ENCODE measurements around the gene WDR44.
"Not testable (repeated sequence)": the region's sequence is repeated elsewhere in the genome, so short reads cannot be mapped to it uniquely, and the experiment has no call there.

Gene WDR44

GRCh38 chrX:118345464-118346257, at the start of gene WDR44:
Gene WDR44 (plus strand): TSS chrX:118346106. CDS start chrX:118346504, 398 bp downstream.
- Histone ChIP-seq H3K4me3 (IDR thresholded peaks at IDR 0.05; ENCODE audit: insufficient read depth, low read depth, low read length) (no peak within 1 kb of the TSS), H4K20me1 (ENCODE audit: insufficient read depth) (no peaks in the 10 kb centered on the region), H3K4me1 (ENCODE audit: low read depth, poor library complexity, severe bottlenecking) (peaks cover 32% of the 10 kb centered on the region), H3K27ac (peak within 1 kb of the TSS; percentile 82), H3K9ac (peak within 1 kb of the TSS; percentile 74), H3K27me3 (ENCODE audit: insufficient read depth, low read depth) (no peaks in the 10 kb centered on the region), H3K36me3 (ENCODE audit: insufficient read depth) (no peaks in the 10 kb centered on the region), H3K79me2 (ENCODE audit: insufficient read depth, low read depth) (peaks cover 27% of the 10 kb centered on the region), H3K4me2 (peak within 1 kb of the TSS; percentile 77), H2AFZ (ENCODE audit: low read depth) (peak within 1 kb of the TSS; percentile 81)
- no peak for TF ChIP-seq CTCF (conservative IDR thresholded peaks at IDR 0.05; ENCODE audit: low read depth, low read length)

DNA sequence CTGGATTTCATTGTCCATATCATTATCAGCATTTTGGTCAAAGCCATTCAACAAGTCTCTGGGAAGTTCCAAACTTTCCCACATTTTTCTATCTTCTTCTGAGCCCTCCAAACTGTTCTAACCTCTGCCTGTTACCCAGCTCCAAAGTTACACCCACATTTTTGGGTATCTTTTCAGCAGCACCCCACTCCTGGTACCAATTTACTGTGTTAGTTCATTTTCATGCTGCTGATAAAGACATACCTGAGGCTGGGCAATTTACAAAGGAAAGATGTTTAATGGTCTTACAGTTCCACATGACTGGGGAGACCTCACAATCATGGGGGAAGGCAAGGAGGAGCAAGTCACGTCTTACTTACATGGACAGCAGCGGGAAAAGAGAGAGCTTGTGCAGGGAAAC, 40.1 kb upstream of the WDR44 start:
- H2AFZ ChIP-seq (ENCODE audit: low read depth); H3K4me1 ChIP-seq (ENCODE audit: low read depth, poor library complexity, severe bottlenecking); H3K27me3 ChIP-seq (ENCODE audit: insufficient read depth, low read depth); H4K20me1 ChIP-seq (ENCODE audit: insufficient read depth); H3K27ac ChIP-seq; H3K79me2 ChIP-seq (ENCODE audit: insufficient read depth, low read depth); H3K36me3 ChIP-seq (ENCODE audit: insufficient read depth); H3K4me3 ChIP-seq (IDR thresholded peaks at IDR 0.05; ENCODE audit: insufficient read depth, low read depth, low read length); H3K4me2 ChIP-seq; H3K9ac ChIP-seq: not testable (repeated sequence)

GRCh38 chrX:118315529-118315928, 30.4 kb upstream of the WDR44 start:
- no peaks in the 10 kb centered on the region for H3K4me1 ChIP-seq (ENCODE audit: low read depth, poor library complexity, severe bottlenecking)
- H3K36me3 ChIP-seq (ENCODE audit: insufficient read depth): no peaks in the 10 kb centered on the region
- no peak for TF ChIP-seq CTCF (conservative IDR thresholded peaks at IDR 0.05; ENCODE audit: low read depth, low read length)
- H2AFZ ChIP-seq (ENCODE audit: low read depth): no peak overlapping the region
- no peak overlapping the region for H3K27ac ChIP-seq
- no peaks in the 10 kb centered on the region for H3K27me3 ChIP-seq (ENCODE audit: insufficient read depth, low read depth)
- no peaks in the 10 kb centered on the region for H4K20me1 ChIP-seq (ENCODE audit: insufficient read depth)
- H3K4me2 ChIP-seq: no peak overlapping the region
- H3K9ac ChIP-seq: no peak overlapping the region
- H3K79me2 ChIP-seq (ENCODE audit: insufficient read depth, low read depth): no peaks in the 10 kb centered on the region
- no peak overlapping the region for H3K4me3 ChIP-seq (IDR thresholded peaks at IDR 0.05; ENCODE audit: insufficient read depth, low read depth, low read length)

GRCh38 chrX:118324588-118324987, 21.3 kb upstream of the WDR44 start:
- Histone ChIP-seq H3K9ac (no peak overlapping the region), H3K36me3 (ENCODE audit: insufficient read depth) (no peaks in the 10 kb centered on the region), H3K79me2 (ENCODE audit: insufficient read depth, low read depth) (no peaks in the 10 kb centered on the region), H2AFZ (ENCODE audit: low read depth) (no peak overlapping the region), H4K20me1 (ENCODE audit: insufficient read depth) (no peaks in the 10 kb centered on the region), H3K4me1 (ENCODE audit: low read depth, poor library complexity, severe bottlenecking) (no peaks in the 10 kb centered on the region), H3K27ac (no peak overlapping the region), H3K4me2 (no peak overlapping the region), H3K4me3 (IDR thresholded peaks at IDR 0.05; ENCODE audit: insufficient read depth, low read depth, low read length) (no peak overlapping the region), H3K27me3 (ENCODE audit: insufficient read depth, low read depth) (no peaks in the 10 kb centered on the region)
- TF ChIP-seq CTCF (conservative IDR thresholded peaks at IDR 0.05; ENCODE audit: low read depth, low read length): no peak

- Histone ChIP-seq H3K27me3 (ENCODE audit: insufficient read depth, low read depth) (no peaks in the 10 kb centered on the region), H3K9ac (no peak overlapping the region), H3K4me1 (ENCODE audit: low read depth, poor library complexity, severe bottlenecking) (no peaks in the 10 kb centered on the region), H3K79me2 (ENCODE audit: insufficient read depth, low read depth) (no peaks in the 10 kb centered on the region), H4K20me1 (ENCODE audit: insufficient read depth) (no peaks in the 10 kb centered on the region), H3K36me3 (ENCODE audit: insufficient read depth) (no peaks in the 10 kb centered on the region), H3K4me3 (IDR thresholded peaks at IDR 0.05; ENCODE audit: insufficient read depth, low read depth, low read length) (no peak overlapping the region), H2AFZ (ENCODE audit: low read depth) (no peak overlapping the region), H3K4me2 (no peak overlapping the region), H3K27ac (no peak overlapping the region)
- TF ChIP-seq CTCF (conservative IDR thresholded peaks at IDR 0.05; ENCODE audit: low read depth, low read length): no peak
Observed at GRCh38 chrX:118325453-118325852, 20.5 kb upstream of the WDR44 start.
